OCI-LY1 (cell line): ENCODE measurements around the gene ZBP1.

Experiments used
- CTCF ChIP-seq: fragments of 200-600 bp; sonication (generic), shearing (Covaris generic); IDR thresholded peaks from 2 replicates; pipeline ENCODE4 v1.5.1; 2017; ENCODE audit warnings: mild to moderate bottlenecking, antibody characterized with exemption, low read length, moderate library complexity, mixed read lengths
- EZH2 ChIP-seq: fragments of 200-600 bp; sonication (generic), shearing (Covaris generic); IDR thresholded peaks from 2 replicates; pipeline ENCODE4 v1.8.0; 2017; ENCODE audit warnings: borderline replicate concordance, mixed run types, mild to moderate bottlenecking, antibody characterized with exemption, low read length, moderate library complexity, mixed read lengths

GRCh38 chr20:57561356-57562279, 58.6 kb downstream of the ZBP1 start:
- no peak for TF ChIP-seq CTCF
- no peak for TF ChIP-seq EZH2
